ENCODE data around the gene ISG20.

The ISG20 gene

DNA sequence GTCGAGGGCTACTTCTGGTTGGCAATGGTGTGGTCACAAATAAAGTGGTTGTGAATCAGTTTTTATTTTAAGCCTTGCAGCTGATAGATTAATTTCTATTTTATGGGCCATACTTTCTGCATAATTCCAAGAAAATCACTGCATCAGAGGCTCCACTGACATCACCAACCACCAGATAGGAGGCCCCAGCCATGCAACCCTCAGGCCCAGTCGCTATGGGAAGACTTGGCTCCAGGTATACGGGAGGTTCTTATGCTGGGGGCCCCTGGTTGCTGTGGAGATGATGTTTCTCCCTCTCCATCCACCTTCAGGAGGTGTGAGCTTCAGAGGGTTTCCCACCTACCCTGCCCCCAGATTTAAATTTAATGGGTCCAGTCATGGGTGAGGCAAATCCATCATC lies 57.4 kb downstream of the ISG20 start:
- no peaks in the 10 kb centered on the region for H3K36me3 ChIP-seq (ENCODE audit: control insufficient read depth, insufficient read depth, low read length)
- peaks cover 2% of the 10 kb centered on the region for H3K27me3 ChIP-seq (replicated peaks; ENCODE audit: control insufficient read depth, insufficient read depth, low read length)
- TF ChIP-seq, protein P1, sequence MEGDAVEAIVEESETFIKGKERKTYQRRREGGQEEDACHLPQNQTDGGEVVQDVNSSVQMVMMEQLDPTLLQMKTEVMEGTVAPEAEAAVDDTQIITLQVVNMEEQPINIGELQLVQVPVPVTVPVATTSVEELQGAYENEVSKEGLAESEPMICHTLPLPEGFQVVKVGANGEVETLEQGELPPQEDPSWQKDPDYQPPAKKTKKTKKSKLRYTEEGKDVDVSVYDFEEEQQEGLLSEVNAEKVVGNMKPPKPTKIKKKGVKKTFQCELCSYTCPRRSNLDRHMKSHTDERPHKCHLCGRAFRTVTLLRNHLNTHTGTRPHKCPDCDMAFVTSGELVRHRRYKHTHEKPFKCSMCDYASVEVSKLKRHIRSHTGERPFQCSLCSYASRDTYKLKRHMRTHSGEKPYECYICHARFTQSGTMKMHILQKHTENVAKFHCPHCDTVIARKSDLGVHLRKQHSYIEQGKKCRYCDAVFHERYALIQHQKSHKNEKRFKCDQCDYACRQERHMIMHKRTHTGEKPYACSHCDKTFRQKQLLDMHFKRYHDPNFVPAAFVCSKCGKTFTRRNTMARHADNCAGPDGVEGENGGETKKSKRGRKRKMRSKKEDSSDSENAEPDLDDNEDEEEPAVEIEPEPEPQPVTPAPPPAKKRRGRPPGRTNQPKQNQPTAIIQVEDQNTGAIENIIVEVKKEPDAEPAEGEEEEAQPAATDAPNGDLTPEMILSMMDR (IDR thresholded peaks at IDR 0.05; ENCODE audit: insufficient read depth, low read length, poor library complexity, severe bottlenecking) = no peak
- H3K4me3 ChIP-seq (replicated peaks; ENCODE audit: low read depth, low read length) = no peak overlapping the region
- no peak for DNase-seq (ENCODE audit: extremely low read depth, insufficient read length)

DNA sequence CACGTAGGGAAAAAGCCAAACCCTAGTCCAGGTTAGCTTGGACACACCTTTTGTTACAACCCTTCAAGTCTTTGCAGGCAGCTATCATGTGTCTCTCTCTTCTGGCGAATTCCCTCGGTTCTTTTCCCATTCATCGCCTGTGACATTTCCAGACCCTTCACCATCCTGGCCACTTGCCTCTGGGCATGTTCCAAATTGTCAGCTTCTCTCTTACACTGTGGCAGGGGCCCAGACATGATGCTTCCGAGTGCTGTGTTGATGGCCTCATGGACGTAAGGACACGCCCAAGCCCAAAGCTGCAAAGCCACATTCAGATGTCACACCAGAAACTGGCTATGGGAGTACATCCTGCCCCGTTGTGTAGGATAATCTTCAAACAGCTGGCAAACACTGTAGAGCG lies 58.5 kb downstream of the ISG20 start:
- DNase-seq (ENCODE audit: extremely low read depth, insufficient read length) = no peak
- Histone ChIP-seq H3K36me3 (ENCODE audit: control insufficient read depth, insufficient read depth, low read length) (no peaks in the 10 kb centered on the region), H3K27me3 (replicated peaks; ENCODE audit: control insufficient read depth, insufficient read depth, low read length) (peaks cover 2% of the 10 kb centered on the region), H3K4me3 (replicated peaks; ENCODE audit: low read depth, low read length) (no peak overlapping the region)
- TF ChIP-seq, protein P1 (IDR thresholded peaks at IDR 0.05; ENCODE audit: insufficient read depth, low read length, poor library complexity, severe bottlenecking) = no peak

DNA sequence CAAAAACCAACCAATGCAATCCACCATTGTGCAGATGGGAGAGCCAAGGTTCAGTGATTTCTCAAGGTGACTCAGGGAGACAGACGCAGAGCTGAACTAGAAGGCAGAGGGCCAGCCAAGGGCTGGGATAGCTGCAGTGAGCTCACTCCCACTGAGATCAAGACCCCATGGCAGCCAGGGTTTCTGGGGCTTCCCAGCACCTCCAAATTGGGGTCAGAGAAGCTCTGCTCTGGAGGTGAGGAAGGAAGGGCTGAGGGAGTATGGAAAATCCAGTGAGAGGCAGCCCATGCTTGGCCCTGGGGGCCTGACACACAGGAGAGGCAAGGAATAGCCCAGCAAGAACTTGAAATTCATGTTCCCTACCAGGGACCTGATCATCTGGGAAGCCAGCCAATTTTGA lies 61.0 kb downstream of the ISG20 start:
- TF ChIP-seq, protein P1 (IDR thresholded peaks at IDR 0.05; ENCODE audit: insufficient read depth, low read length, poor library complexity, severe bottlenecking) = no peak
- no peak overlapping the region for H3K4me3 ChIP-seq (replicated peaks; ENCODE audit: low read depth, low read length)
- DNase-seq (ENCODE audit: extremely low read depth, insufficient read length) = no peak
- no peaks in the 10 kb centered on the region; the same call in none of the 2 replicates for H3K27me3 ChIP-seq (replicated peaks; ENCODE audit: control insufficient read depth, insufficient read depth, low read length)
- no peaks in the 10 kb centered on the region for H3K36me3 ChIP-seq (ENCODE audit: control insufficient read depth, insufficient read depth, low read length)

DNA sequence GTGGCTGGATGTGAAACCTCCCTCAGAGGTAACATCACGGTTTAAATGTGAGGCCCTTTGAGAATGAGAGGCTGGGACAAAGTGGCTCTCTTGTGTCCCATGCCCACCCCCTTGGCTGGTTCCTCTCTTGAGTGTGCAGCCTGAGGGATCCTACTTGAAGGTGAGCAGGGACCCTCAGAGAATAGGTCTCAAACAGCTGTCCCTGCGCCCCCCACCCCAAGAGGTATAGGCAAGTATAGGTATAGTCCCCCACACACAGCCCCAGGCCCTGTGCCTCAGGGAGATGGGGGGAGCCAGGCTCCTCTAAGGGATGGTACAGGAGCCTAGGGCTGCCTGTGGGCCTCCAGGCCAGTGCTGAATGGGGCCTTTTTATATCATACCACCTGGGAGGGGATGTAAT lies 61.9 kb downstream of the ISG20 start:
- no peaks in the 10 kb centered on the region; the same call in 1 of the 2 replicates for H3K27me3 ChIP-seq (replicated peaks; ENCODE audit: control insufficient read depth, insufficient read depth, low read length)
- H3K4me3 ChIP-seq (replicated peaks; ENCODE audit: low read depth, low read length) = no peak overlapping the region
- no peak for DNase-seq (ENCODE audit: extremely low read depth, insufficient read length)
- H3K36me3 ChIP-seq (ENCODE audit: control insufficient read depth, insufficient read depth, low read length) = no peaks in the 10 kb centered on the region
- TF ChIP-seq, protein P1 (IDR thresholded peaks at IDR 0.05; ENCODE audit: insufficient read depth, low read length, poor library complexity, severe bottlenecking) = no peak

DNA sequence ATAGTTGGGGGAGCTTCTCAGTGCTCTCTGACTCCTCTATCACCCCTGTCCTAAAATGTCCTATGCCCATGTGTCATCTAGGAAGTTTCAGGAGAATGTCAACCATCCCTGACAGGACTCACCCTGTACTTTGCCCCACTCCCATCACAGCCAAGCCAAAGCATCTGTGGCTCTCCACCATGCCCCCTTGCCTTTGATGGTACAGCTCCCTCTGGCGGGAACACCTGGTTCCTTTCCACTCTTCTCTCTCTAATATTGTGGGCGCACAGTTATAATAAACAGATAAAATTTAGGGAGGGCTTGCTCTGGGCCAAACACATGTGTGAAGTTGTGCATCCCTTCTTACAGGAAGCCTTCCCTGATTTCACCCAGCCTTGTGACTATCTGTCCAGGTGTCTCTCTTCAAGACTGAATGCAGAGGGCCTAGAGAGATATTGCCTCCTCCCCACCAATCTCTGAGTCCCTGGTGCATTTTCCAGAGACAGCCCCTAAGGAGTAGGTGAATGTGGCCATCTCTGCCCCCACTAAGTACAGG lies 62.8 kb downstream of the ISG20 start:
- no peak for DNase-seq (ENCODE audit: extremely low read depth, insufficient read length)
- no peak overlapping the region for H3K4me3 ChIP-seq (replicated peaks; ENCODE audit: low read depth, low read length)
- H3K36me3 ChIP-seq (ENCODE audit: control insufficient read depth, insufficient read depth, low read length) = no peaks in the 10 kb centered on the region
- H3K27me3 ChIP-seq (replicated peaks; ENCODE audit: control insufficient read depth, insufficient read depth, low read length) = peaks cover 1% of the 10 kb centered on the region; the same call in 1 of the 2 replicates
- TF ChIP-seq, protein P1 (IDR thresholded peaks at IDR 0.05; ENCODE audit: insufficient read depth, low read length, poor library complexity, severe bottlenecking) = peak; percentile 76

DNA sequence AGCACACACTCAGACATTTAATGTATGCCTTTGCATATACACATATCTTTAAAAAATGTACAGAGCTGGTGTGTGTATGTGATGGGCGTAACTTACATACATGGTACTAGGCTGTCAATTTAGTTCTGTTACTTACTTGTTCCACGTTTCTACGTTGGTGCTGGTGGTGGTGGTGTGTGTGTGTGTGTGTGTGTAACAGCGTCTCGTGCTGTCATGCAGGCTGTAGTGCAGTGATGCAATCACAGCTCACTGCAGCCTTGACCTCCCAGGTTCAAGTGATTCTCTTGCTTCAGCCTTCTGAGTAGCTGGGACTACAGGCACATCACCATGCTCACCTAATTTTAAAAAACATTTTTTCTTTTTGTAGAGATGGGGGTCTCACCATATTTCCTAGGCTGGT lies 64.2 kb downstream of the ISG20 start:
- no peak for DNase-seq (ENCODE audit: extremely low read depth, insufficient read length)
- no peak overlapping the region for H3K4me3 ChIP-seq (replicated peaks; ENCODE audit: low read depth, low read length)
- peaks cover 1% of the 10 kb centered on the region; the same call in 1 of the 2 replicates for H3K27me3 ChIP-seq (replicated peaks; ENCODE audit: control insufficient read depth, insufficient read depth, low read length)
- no peaks in the 10 kb centered on the region for H3K36me3 ChIP-seq (ENCODE audit: control insufficient read depth, insufficient read depth, low read length)
- TF ChIP-seq, protein P1 (IDR thresholded peaks at IDR 0.05; ENCODE audit: insufficient read depth, low read length, poor library complexity, severe bottlenecking) = no peak

Measured in GM06990 (cell line).